Esophagus muscularis mucosa (tissue), 4 donors: Measurements from ENCODE around the gene CAPN8. TPM values are rescaled to one million over a fixed set of nuclear protein-coding genes. Genes with fewer than 3 reads are reported as not detected.

Experiments
- DNase-seq: peaks from one replicate; pipeline ENCODE4 v3.0.0-alpha.2; 2017; ENCODE audit errors: extremely low spot score
- H3K27ac ChIP-seq, 4 donors: fragments of 200-600 bp; sonication (generic); replicated peaks in 1 of 4; 1 replicate in 3 of 4; 2 replicates in 1 of 4; pipeline ENCODE4 v1.5.1; 2016 to 2019; ENCODE audit warnings: mild to moderate bottlenecking in 1 of 4
- H3K27me3 ChIP-seq, 4 donors: fragments of 200-600 bp; sonication (generic); one replicate each; pipeline versions ENCODE4 v1.5.1 to v1.6.0; 2016 to 2019
- H3K36me3 ChIP-seq, 4 donors: fragments of 200-600 bp; sonication (generic); one replicate each; pipeline ENCODE4 v1.5.1; 2016 to 2019
- H3K4me1 ChIP-seq, 4 donors: fragments of 200-600 bp; sonication (generic); one replicate each; pipeline ENCODE4 v1.5.1; 2016 to 2019
- H3K4me3 ChIP-seq, 4 donors: fragments of 200-600 bp; sonication (generic); 1 replicate in 2 of 4; 2 replicates in 2 of 4; pipeline ENCODE4 v1.5.1; 2016 to 2019; ENCODE audit warnings: mild to moderate bottlenecking in 4 of 4, moderate library complexity in 1 of 4
- H3K9me3 ChIP-seq, 4 donors: fragments of 200-600 bp; sonication (generic); 1 replicate in 3 of 4; 2 replicates in 1 of 4; pipeline ENCODE4 v1.5.1; 2016 to 2019
- EP300 ChIP-seq: sonication (generic); formaldehyde crosslinking; IDR thresholded peaks from one replicate; pipeline ENCODE4 v1.6.1; 2017; ENCODE audit warnings: antibody characterized with exemption
- POLR2A ChIP-seq: fragments of 450-650 bp; IDR thresholded peaks from one replicate; pipeline ENCODE4 v1.6.1; 2017; ENCODE audit warnings: antibody characterized with exemption, moderate library complexity, mild to moderate bottlenecking, low read depth
- POLR2AphosphoS5 ChIP-seq, 2 donors: sonication (generic); formaldehyde crosslinking; IDR thresholded peaks; one replicate each; pipeline ENCODE4 v1.6.1; 2017; ENCODE audit warnings: antibody characterized with exemption in 2 of 2
- WGBS: methylation state at CpG from one replicate; pipeline ENCODE4 v1.1.5; 2018; 5-methylcytosine and 5-hydroxymethylcytosine counted together
- intact Hi-C: fragments of 100-400 bp; cut with DNase I; formaldehyde crosslinking; loops from one replicate; pipeline ENCODE4 v1.15.1; 2023
- total RNA-seq, 4 donors: library from RNA; depleted of rRNA; stranded (reverse); fragments of >200 nt; gene quantifications; one replicate each; pipeline versions ENCODE4 v1.1.0 to v1.2.1, GENCODE V29; 2016
- TF ChIP-seq, protein P1 (sequence below), 3 experiments: fragments of 200-600 bp in 2 of 3; fragments of 450-650 bp in 1 of 3; sonication (generic) in 2 of 3; IDR thresholded peaks; one replicate each; pipeline ENCODE4 v1.5.1; 2017 to 2019; ENCODE audit warnings: antibody characterized with exemption in 3 of 3, mild to moderate bottlenecking in 2 of 3, moderate library complexity in 1 of 3

Gene CAPN8
- total RNA-seq, 4 donors from 2014 or later, result 1.0 TPM; not detected in 3

DNA sequence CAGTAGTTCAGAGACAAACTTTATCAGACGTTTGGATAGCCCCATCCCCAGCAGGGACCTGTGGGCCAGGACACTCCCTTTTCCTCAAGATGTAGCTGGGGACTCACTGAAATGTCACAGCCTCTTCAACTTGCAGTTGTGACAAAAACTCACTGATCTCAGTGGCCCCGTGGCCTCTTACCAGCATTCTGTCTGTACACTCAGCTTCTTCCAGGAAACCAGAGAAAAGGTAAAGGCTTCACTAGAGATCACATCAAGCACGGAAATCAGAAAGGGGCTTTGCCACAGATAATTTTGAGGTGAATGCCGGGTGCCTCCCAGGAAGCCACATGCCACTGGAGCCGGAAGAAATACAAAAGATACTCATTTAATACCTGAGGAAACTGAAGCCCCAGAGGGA is 150.1 kb downstream of the CAPN8 start:
- Histone ChIP-seq H3K27me3 (peaks cover 0 to 18% (median 2%) of the 10 kb centered on the region in 4 donors), H3K4me3 (no peak overlapping the region), H3K4me1 (no peaks in the 10 kb centered on the region), H3K9me3 (peaks cover 0 to 5% (median under 1%) of the 10 kb centered on the region in 4 donors), H3K36me3 (no peaks in the 10 kb centered on the region), H3K27ac (no peak overlapping the region)
- no peak for TF ChIP-seq POLR2AphosphoS5 (IDR thresholded peaks at IDR 0.05)
- TF ChIP-seq, protein P1, sequence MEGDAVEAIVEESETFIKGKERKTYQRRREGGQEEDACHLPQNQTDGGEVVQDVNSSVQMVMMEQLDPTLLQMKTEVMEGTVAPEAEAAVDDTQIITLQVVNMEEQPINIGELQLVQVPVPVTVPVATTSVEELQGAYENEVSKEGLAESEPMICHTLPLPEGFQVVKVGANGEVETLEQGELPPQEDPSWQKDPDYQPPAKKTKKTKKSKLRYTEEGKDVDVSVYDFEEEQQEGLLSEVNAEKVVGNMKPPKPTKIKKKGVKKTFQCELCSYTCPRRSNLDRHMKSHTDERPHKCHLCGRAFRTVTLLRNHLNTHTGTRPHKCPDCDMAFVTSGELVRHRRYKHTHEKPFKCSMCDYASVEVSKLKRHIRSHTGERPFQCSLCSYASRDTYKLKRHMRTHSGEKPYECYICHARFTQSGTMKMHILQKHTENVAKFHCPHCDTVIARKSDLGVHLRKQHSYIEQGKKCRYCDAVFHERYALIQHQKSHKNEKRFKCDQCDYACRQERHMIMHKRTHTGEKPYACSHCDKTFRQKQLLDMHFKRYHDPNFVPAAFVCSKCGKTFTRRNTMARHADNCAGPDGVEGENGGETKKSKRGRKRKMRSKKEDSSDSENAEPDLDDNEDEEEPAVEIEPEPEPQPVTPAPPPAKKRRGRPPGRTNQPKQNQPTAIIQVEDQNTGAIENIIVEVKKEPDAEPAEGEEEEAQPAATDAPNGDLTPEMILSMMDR (IDR thresholded peaks at IDR 0.05), result no peak
- no peak for TF ChIP-seq POLR2A
- no peak for TF ChIP-seq EP300
- WGBS, result 82% methylated on average over 5 of the region's 5 CpGs
- DNase-seq, result no peak
- intact Hi-C loops, result no loop called here

- no peak overlapping the region for H3K27ac ChIP-seq
- H3K4me1 ChIP-seq, result no peaks in the 10 kb centered on the region
- H3K4me3 ChIP-seq, result no peak overlapping the region
- H3K27me3 ChIP-seq, result peaks cover 0 to 18% (median 2%) of the 10 kb centered on the region in 4 donors
- TF ChIP-seq POLR2AphosphoS5 (IDR thresholded peaks at IDR 0.05), result no peak
- TF ChIP-seq, protein P1 (IDR thresholded peaks at IDR 0.05), result no peak
- no peak for TF ChIP-seq EP300
- no peak for TF ChIP-seq POLR2A
- no peaks in the 10 kb centered on the region for H3K36me3 ChIP-seq
- no peak for DNase-seq
- peaks cover 0 to 4% (median 1%) of the 10 kb centered on the region in 4 donors for H3K9me3 ChIP-seq
- WGBS, result 51% methylated on average over 2 of the region's 2 CpGs
- intact Hi-C loops, result no loop called here
Measured at GRCh38 chr1:223514644-223515043, 150.9 kb downstream of the CAPN8 start.

GRCh38 chr1:223513309-223513708 is 152.2 kb downstream of the CAPN8 start:
- Histone ChIP-seq H3K27ac (no peak overlapping the region), H3K4me3 (no peak overlapping the region), H3K9me3 (peaks cover 0 to 4% (median 0%) of the 10 kb centered on the region in 4 donors), H3K27me3 (peaks cover 0 to 18% (median 2%) of the 10 kb centered on the region in 4 donors), H3K36me3 (no peaks in the 10 kb centered on the region), H3K4me1 (no peaks in the 10 kb centered on the region)
- no peak for DNase-seq
- TF ChIP-seq POLR2A (no peak), POLR2AphosphoS5 (IDR thresholded peaks at IDR 0.05) (no peak), EP300 (no peak)
- TF ChIP-seq, protein P1 (IDR thresholded peaks at IDR 0.05), result no peak
- intact Hi-C loops, result no loop called here
- 50% methylated on average over 4 of the region's 4 CpGs for WGBS

DNA sequence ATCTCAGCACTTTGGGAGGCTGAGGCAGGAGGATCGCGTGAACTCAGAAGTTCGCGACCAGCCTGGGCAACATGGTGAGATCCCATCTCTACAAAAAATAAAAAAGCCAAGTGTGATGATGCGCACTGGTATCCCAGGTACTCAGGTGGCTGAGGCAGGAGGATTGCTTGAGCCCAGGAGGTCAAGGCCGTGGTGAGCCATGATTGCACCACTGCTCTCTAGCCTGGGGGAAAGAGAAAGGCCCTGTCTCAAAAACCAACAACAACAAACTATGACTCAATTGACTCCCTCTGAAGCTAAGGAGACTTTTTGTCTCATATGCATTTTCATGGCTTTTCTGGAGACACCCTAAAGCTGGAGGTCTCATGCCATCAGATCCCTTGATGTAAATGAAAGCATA is 153.4 kb downstream of the CAPN8 start:
- peaks cover 0 to 18% (median 2%) of the 10 kb centered on the region in 4 donors for H3K27me3 ChIP-seq
- no peak overlapping the region for H3K27ac ChIP-seq
- no peak for DNase-seq
- peaks cover 0 to 4% (median 0%) of the 10 kb centered on the region in 4 donors for H3K9me3 ChIP-seq
- no peak overlapping the region for H3K4me3 ChIP-seq
- 86% methylated on average over 6 of the region's 6 CpGs for WGBS
- intact Hi-C loops, result no loop called here
- H3K36me3 ChIP-seq, result no peaks in the 10 kb centered on the region
- TF ChIP-seq POLR2A (no peak), EP300 (no peak), POLR2AphosphoS5 (IDR thresholded peaks at IDR 0.05) (no peak)
- TF ChIP-seq, protein P1 (IDR thresholded peaks at IDR 0.05), result no peak
- no peaks in the 10 kb centered on the region for H3K4me1 ChIP-seq

DNA sequence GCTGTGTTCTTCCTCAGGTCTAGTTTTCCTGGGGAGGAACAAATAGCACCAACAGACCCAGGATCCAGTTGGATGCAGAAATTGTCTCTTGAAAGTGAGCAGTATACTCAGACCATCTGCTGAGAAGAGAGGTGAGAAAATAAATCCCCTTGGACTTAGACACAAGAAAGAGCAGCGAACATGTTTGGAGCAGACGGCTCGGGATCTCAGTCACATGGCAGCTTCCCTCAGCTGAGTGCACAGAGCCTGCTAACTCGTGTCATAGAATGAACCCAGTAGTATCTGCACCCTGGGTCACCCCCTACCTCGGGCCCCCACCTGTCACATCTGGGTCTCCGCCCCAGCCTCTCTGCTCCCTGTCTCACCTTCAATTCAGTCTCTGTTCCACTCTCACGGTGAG is 156.7 kb downstream of the CAPN8 start:
- Histone ChIP-seq H3K4me3 (no peak overlapping the region), H3K27ac (no peak overlapping the region), H3K36me3 (no peaks in the 10 kb centered on the region), H3K9me3 (peaks cover 0 to 4% (median 0%) of the 10 kb centered on the region in 4 donors), H3K27me3 (no peaks in the 10 kb centered on the region), H3K4me1 (no peaks in the 10 kb centered on the region)
- intact Hi-C loops, result no loop called here
- TF ChIP-seq POLR2A (no peak), EP300 (no peak), POLR2AphosphoS5 (IDR thresholded peaks at IDR 0.05) (no peak)
- TF ChIP-seq, protein P1 (IDR thresholded peaks at IDR 0.05), result no peak
- WGBS, result 81% methylated on average over 5 of the region's 7 CpGs
- DNase-seq, result no peak
